ENCODE measurements around the gene FAM168A. TPM values are rescaled to one million over a fixed set of nuclear protein-coding genes. Genes with fewer than 3 reads are reported as not detected.
"Not testable (repeated sequence)": the region's sequence is repeated elsewhere in the genome, so short reads cannot be mapped to it uniquely, and the experiment has no call there.

The FAM168A gene
- total RNA-seq, 4 donors from 2014 or later, result 10.7 to 28.1 (median 20.5) TPM

DNA sequence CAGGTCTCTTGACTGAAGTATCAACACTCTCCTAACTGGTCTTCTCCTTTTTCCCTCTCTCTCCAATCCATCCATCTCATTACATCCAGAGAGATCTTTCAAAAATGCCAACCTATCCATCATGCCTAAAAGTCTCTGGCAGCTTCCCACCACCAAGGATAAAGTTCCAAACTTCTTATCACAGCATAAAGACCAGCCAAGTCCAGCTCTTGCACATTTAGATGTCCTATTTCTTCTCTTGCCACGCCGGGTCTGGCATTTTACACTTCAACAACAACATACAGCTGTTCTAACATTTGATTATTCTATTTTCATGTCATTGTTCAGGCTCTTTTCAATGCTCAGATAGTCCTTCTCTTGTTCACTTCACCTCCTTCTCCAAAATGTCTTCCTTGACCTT lies 151.1 kb downstream of the FAM168A start:
- no peak overlapping the region for H3K4me3 ChIP-seq (ENCODE audit: low read depth, poor library complexity, severe bottlenecking)
- no peak for TF ChIP-seq POLR2A (IDR thresholded peaks at IDR 0.05)
- TF ChIP-seq, protein P1, sequence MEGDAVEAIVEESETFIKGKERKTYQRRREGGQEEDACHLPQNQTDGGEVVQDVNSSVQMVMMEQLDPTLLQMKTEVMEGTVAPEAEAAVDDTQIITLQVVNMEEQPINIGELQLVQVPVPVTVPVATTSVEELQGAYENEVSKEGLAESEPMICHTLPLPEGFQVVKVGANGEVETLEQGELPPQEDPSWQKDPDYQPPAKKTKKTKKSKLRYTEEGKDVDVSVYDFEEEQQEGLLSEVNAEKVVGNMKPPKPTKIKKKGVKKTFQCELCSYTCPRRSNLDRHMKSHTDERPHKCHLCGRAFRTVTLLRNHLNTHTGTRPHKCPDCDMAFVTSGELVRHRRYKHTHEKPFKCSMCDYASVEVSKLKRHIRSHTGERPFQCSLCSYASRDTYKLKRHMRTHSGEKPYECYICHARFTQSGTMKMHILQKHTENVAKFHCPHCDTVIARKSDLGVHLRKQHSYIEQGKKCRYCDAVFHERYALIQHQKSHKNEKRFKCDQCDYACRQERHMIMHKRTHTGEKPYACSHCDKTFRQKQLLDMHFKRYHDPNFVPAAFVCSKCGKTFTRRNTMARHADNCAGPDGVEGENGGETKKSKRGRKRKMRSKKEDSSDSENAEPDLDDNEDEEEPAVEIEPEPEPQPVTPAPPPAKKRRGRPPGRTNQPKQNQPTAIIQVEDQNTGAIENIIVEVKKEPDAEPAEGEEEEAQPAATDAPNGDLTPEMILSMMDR (IDR thresholded peaks at IDR 0.05), result no peak
- intact Hi-C loops (cut with DNase I; ENCODE audit: low total_unique reads), result no loop called here
- no peak for DNase-seq (ENCODE audit: low spot score in 2 of 2)
- WGBS, 2 donors, result 94 to 96% methylated on average over 2 of the region's 2 CpGs

DNA sequence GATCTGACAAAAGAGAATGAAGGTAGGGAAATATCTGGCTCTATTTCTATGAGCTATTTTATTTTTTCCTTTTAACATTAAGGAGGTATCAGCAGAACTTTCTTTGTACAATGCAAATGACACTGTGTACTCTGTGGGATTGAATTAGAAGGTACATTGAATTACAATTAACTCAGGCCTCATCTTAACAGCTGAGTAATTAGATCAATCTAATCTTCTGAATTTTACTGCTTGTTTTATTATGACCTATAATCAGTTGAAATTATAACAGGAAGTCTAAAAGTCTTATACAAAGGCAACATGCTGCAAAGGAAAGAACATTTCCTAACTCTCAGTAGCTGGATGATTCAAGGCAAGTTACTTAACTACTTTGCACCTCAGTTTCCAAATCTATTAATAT lies 151.9 kb downstream of the FAM168A start:
- intact Hi-C loops (cut with DNase I; ENCODE audit: low total_unique reads), result no loop called here
- DNase-seq (ENCODE audit: low spot score in 2 of 2), result no peak
- TF ChIP-seq, protein P1 (IDR thresholded peaks at IDR 0.05), result no peak
- no peak overlapping the region for H3K4me3 ChIP-seq (ENCODE audit: low read depth, poor library complexity, severe bottlenecking)

DNA sequence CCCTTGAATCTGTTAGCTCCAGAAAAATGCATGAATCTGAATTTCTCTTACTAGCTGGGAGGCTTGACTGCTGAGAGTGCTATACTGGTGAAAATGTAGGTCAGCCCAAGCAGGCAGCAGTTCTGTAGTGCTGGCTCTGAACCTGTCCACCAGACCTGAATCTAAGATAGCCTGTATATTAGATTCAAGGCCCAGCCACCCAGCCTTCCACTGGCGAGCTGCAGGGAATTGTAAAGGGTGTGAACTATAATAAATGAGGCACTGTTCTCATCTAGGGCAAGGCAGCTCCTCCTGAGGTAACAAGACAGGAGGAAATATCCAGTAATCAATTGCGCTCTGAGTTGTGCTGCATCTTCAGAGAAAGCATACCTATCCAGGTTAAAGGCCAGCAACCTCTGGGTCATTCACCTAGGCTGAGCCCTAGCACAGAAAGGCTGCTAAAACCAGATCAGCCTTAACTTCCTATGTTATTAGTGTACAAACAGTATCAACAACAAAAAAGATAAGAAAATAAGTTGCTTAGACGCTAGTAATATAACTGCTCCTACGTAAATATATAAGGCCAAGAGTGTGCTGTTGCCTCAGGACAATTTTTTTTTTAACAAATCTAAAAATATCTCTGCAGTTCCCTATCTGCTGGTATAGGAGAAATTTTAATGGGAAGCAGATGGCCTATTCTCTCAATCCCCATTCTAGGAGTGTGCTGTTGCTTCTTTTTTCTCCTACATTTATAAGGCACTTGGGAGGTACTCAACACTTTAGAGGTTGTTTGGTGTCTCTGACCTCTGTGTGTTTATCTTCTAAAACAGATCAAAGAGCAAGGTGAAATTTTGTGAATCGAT lies 158.7 kb downstream of the FAM168A start:
- no peak for DNase-seq (ENCODE audit: low spot score in 2 of 2)
- intact Hi-C loops (cut with DNase I; ENCODE audit: low total_unique reads), result no loop called here
- no peak overlapping the region for H3K4me3 ChIP-seq (ENCODE audit: low read depth, poor library complexity, severe bottlenecking)
- 70 to 73% methylated on average over 5 of the region's 5 CpGs for WGBS, 2 donors
- TF ChIP-seq POLR2A (IDR thresholded peaks at IDR 0.05), result no peak
- TF ChIP-seq, protein P1 (IDR thresholded peaks at IDR 0.05), result no peak

DNA sequence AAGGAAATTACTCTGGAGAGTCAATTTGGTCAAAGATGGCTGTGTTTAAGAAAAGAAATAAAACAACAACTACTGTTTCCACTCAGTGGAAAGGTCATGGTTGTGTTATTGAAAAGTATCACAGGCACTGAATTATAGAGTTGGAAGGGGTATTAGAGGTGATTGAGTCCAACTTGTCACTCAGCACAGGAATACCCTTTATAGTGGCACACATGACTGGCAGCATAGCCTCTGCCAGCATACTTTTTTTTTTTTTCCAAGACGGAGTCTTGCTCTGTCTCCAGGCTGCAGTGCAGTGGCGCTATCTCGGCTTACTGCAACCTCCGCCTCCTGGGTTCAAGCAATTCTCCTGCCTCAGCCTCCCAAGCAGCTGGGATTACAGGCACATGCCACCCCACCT lies 161.1 kb downstream of the FAM168A start:
- H3K4me3 ChIP-seq (ENCODE audit: low read depth, poor library complexity, severe bottlenecking); intact Hi-C loops (cut with DNase I; ENCODE audit: low total_unique reads); DNase-seq (ENCODE audit: low spot score in 2 of 2): not testable (repeated sequence)
- 97 to 99% methylated on average over 4 of the region's 4 CpGs for WGBS, 2 donors

DNA sequence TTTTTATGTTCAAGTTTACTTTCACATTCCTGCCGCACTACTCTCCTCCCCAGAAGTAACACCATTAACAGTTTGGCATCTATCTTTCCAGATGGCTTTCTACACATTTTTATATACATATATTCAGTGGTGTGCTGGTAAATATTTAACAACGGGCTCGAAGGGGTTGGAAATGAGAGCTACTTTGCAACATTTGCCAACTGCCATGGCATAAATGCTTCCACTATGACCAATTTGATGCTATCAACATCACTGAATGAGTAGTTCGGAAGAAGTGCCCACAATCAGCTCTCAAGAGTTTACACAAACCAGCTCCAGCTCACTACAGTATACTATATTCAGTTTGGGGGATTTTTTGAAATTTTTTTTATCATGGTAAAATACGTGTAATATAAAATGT lies 166.5 kb downstream of the FAM168A start:
- intact Hi-C loops (cut with DNase I; ENCODE audit: low total_unique reads), result no loop called here
- no peak overlapping the region for H3K4me3 ChIP-seq (ENCODE audit: low read depth, poor library complexity, severe bottlenecking)
- no peak for DNase-seq (ENCODE audit: low spot score in 2 of 2)
- 92 to 95% methylated on average over 5 of the region's 5 CpGs for WGBS, 2 donors
- TF ChIP-seq, protein P1 (IDR thresholded peaks at IDR 0.05), result no peak
- no peak for TF ChIP-seq POLR2A (IDR thresholded peaks at IDR 0.05)

DNA sequence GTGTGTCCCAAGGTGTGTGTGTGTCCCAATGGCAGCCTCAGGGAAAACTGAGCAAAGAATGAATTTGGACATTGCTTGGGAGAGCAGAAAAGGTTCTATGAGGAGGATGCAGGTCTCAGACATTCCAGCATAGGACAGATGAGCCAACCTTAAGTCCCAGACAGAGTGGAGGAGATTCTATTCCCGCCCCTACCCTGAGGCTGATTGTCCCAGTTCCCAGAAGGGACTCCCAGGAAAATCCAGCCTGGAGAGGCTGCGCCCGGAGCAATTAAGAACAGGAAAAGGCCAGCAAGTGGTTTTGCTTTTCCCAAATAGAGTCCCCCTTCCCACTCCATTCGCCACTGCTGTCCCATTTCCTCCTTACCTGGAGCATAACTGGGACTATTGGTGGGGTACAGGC lies 167.6 kb downstream of the FAM168A start:
- WGBS, 2 donors, result 92 to 93% methylated on average over 4 of the region's 4 CpGs
- H3K4me3 ChIP-seq (ENCODE audit: low read depth, poor library complexity, severe bottlenecking), result no peak overlapping the region
- intact Hi-C loops (cut with DNase I; ENCODE audit: low total_unique reads), result no loop called here
- TF ChIP-seq, protein P1 (IDR thresholded peaks at IDR 0.05), result no peak
- no peak for DNase-seq (ENCODE audit: low spot score in 2 of 2)

All from lower leg skin (tissue), 4 donors.